T-helper 17 cell (primary cell): ENCODE measurements around the gene IGFBP7. TPM values are rescaled to one million over a fixed set of nuclear protein-coding genes. Genes with fewer than 3 reads are reported as not detected.

Experiments used
- ATAC-seq: fragments of 150-1000 bp; cut with Tn5 transposase; 2 replicates; pipeline ENCODE4 v1.10.0; 2021; ENCODE audit warnings: mild to moderate bottlenecking, moderate library complexity
- DNase-seq, 3 donors: peaks; one replicate each; pipeline versions ENCODE4 v3.0.0 to v3.0.0-alpha.2; 2020 to 2021
- H3K9me3 ChIP-seq: one replicate; pipeline ENCODE4 v1.7.0; 2013; ENCODE audit warnings: low read length, mild to moderate bottlenecking; ENCODE audit not compliant: control insufficient read depth, poor library complexity, severe bottlenecking
- H3K27ac Mint-ChIP-seq: one replicate; pipeline ENCODE4 v1.8.0; 2022; ENCODE audit warnings: mild to moderate bottlenecking, moderate library complexity, mixed read lengths
- H3K27me3 Mint-ChIP-seq: one replicate; pipeline ENCODE4 v1.8.0; 2022; ENCODE audit warnings: mixed read lengths
- H3K36me3 Mint-ChIP-seq: one replicate; pipeline ENCODE4 v1.8.0; 2022; ENCODE audit warnings: low read depth, mixed read lengths
- H3K4me1 Mint-ChIP-seq: one replicate; pipeline ENCODE4 v1.8.0; 2022; ENCODE audit warnings: mild to moderate bottlenecking, mixed read lengths
- H3K4me3 Mint-ChIP-seq: one replicate; pipeline ENCODE4 v1.8.0; 2022; ENCODE audit warnings: mild to moderate bottlenecking, moderate library complexity, mixed read lengths
- total RNA-seq, 4 donors: library from RNA in 2 of 4; stranded (reverse) in 2 of 4; gene quantifications; one replicate each; pipeline ENCODE4 v1.2.3 and lab custom pipeline; 2022 to 2026

The IGFBP7 gene
- total RNA-seq, 2 donors from 2014 or later = 0.22 to 0.37 TPM

GRCh38 chr4:57122959-57123358, 12.8 kb upstream of the IGFBP7 start:
- DNase-seq (no peak), ATAC-seq (no peak)
- H3K27ac Mint-ChIP-seq = no peak overlapping the region
- peaks cover 16% of the 10 kb centered on the region for H3K27me3 Mint-ChIP-seq
- no peaks in the 10 kb centered on the region for H3K9me3 ChIP-seq
- H3K4me3 Mint-ChIP-seq = no peak overlapping the region
- H3K4me1 Mint-ChIP-seq = no peaks in the 10 kb centered on the region
- H3K36me3 Mint-ChIP-seq = no peaks in the 10 kb centered on the region

- H3K36me3 Mint-ChIP-seq = no peaks in the 10 kb centered on the region
- no peak for DNase-seq
- no peaks in the 10 kb centered on the region for H3K4me1 Mint-ChIP-seq
- no peak overlapping the region for H3K27ac Mint-ChIP-seq
- no peaks in the 10 kb centered on the region for H3K9me3 ChIP-seq
- ATAC-seq = no peak
- H3K27me3 Mint-ChIP-seq = peaks cover 41% of the 10 kb centered on the region
- H3K4me3 Mint-ChIP-seq = no peak overlapping the region
These were observed 9.0 kb upstream of the IGFBP7 start for GRCh38 chr4:57119054-57119651.

DNA sequence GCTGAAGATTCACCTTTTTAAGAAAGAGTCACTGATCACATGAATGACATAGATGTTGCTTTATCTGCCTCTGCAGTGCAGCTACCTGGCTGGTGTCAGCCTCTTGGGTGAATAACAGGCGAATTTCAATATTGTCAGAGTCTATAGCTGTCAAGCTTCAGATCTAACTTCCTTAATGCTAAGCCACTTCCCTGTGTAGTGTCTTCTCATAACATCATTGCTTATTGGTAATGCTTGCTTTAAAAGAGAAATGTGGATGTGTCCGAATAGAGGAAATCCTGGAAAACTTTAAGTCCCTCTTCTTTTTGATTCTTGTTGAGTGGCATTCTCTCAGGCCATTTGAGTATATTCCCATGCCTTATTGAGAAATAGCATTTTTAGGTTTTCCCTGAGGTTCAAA, 7.3 kb upstream of the IGFBP7 start:
- H3K27ac Mint-ChIP-seq = no peak overlapping the region
- ATAC-seq = no peak
- peaks cover 54% of the 10 kb centered on the region for H3K27me3 Mint-ChIP-seq
- DNase-seq = no peak
- H3K4me3 Mint-ChIP-seq = no peak overlapping the region
- no peaks in the 10 kb centered on the region for H3K9me3 ChIP-seq
- H3K36me3 Mint-ChIP-seq = no peaks in the 10 kb centered on the region
- no peaks in the 10 kb centered on the region for H3K4me1 Mint-ChIP-seq

DNA sequence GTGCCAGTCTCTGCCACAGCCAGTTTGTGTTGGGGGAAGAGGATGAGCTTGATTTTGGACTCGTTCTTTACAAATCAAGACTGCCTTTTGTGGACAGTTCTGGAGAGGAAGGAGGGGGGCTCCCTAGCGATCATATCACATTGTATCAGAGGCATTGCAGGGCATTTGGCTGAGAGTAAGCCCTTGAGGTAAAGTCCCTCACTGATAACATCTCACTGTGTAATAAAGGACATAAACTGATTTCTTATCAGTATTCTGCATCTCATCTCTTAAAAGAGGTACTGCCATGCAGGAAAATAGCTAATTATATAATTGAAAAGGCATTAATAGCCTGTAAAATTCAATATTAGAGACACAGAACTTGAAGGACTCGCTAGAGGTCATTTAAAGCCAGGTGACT, 6.1 kb upstream of the IGFBP7 start:
- Mint-ChIP-seq H3K4me1 (peaks cover 4% of the 10 kb centered on the region), H3K27ac (no peak overlapping the region), H3K36me3 (peaks cover under 1% of the 10 kb centered on the region), H3K27me3 (peaks cover 63% of the 10 kb centered on the region), H3K4me3 (no peak overlapping the region)
- DNase-seq = no peak
- H3K9me3 ChIP-seq = no peaks in the 10 kb centered on the region
- no peak for ATAC-seq

- Mint-ChIP-seq H3K4me3 (no peak overlapping the region), H3K4me1 (peaks cover 11% of the 10 kb centered on the region), H3K27me3 (peaks cover 71% of the 10 kb centered on the region), H3K27ac (no peak overlapping the region), H3K36me3 (peaks cover 7% of the 10 kb centered on the region)
- H3K9me3 ChIP-seq = no peaks in the 10 kb centered on the region
- no peak for DNase-seq
- ATAC-seq = no peak
These were observed 4.8 kb upstream of the IGFBP7 start for GRCh38 chr4:57114973-57115372.

DNA sequence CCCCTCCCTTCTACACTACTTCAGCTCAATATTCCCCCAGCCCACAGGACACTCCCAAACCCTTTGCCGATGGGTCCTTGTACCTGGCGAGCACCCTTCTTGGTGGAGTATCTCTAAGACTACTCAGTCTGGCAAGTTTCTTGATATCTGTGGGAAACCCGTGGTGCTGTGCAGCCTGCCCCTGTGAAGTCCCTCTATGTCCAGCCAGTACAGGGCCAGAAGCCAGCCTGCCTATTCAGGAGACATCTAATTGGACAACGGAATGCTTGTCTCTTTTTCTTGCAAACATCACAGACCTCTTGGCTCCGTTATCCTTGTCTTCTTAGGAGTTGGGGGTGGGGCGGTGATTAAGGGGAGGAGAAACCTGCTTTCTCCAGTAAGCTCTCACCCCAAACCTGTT, 3.7 kb upstream of the IGFBP7 start:
- H3K36me3 Mint-ChIP-seq = peaks cover 7% of the 10 kb centered on the region
- no peak overlapping the region for H3K4me3 Mint-ChIP-seq
- peaks cover 13% of the 10 kb centered on the region for H3K4me1 Mint-ChIP-seq
- H3K9me3 ChIP-seq = no peaks in the 10 kb centered on the region
- H3K27ac Mint-ChIP-seq = no peak overlapping the region
- ATAC-seq = no peak
- DNase-seq = no peak
- peaks cover 66% of the 10 kb centered on the region for H3K27me3 Mint-ChIP-seq

GRCh38 chr4:57110640-57111511, 691 bp upstream of the IGFBP7 start:
- ATAC-seq = peak; percentile 27
- Mint-ChIP-seq H3K4me3 (peak overlapping the region; percentile 93), H3K4me1 (peaks cover 13% of the 10 kb centered on the region), H3K36me3 (peaks cover 10% of the 10 kb centered on the region), H3K27me3 (peaks cover 78% of the 10 kb centered on the region), H3K27ac (no peak overlapping the region)
- no peak for DNase-seq
- H3K9me3 ChIP-seq = no peaks in the 10 kb centered on the region

DNA sequence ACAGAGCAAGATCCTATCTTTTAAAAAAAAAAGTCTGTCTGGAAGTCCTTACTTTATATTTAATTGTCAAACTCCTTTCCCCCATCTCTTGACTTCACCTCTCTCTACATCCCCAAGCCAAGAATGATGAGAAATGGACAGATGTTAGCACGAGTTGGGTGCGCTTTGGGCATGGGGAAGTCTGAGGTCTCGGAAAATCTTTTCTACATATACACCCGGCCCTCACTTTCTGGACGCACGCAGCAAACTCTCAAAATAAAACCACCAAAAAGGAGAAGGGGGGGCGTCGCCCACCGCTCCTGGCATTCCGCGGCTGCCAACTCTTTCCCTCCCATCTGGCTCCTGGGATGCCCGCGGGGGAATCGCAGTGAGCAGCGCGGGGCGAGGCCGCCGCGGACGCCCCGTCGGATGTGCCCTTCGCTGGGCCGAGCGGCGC, 756 bp downstream of the IGFBP7 start:
- Mint-ChIP-seq H3K36me3 (peaks cover 10% of the 10 kb centered on the region), H3K27ac (no peak overlapping the region), H3K27me3 (peaks cover 80% of the 10 kb centered on the region), H3K4me1 (peaks cover 13% of the 10 kb centered on the region), H3K4me3 (peak overlapping the region; percentile 72)
- ATAC-seq (no peak), DNase-seq (no peak)
- H3K9me3 ChIP-seq = no peaks in the 10 kb centered on the region

DNA sequence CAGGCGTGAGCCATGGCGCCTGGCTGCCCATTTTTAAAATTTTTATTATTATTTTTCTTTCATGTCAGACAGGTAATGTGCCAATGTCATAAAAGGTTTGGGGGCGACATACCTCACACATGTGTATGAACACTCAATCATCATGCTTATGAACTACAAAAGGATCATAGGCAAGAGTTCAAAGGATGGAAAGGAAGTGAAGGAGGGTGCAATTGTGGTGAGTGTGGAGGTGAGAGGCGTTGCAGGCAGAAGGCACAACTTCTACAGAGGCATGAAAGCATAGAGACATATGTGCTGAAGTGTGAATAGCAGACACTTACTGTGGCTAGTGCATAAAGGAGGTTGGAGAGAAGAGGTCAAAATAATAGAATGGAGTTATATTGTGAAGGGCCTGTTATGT, 4.0 kb downstream of the IGFBP7 start:
- peaks cover 9% of the 10 kb centered on the region for H3K36me3 Mint-ChIP-seq
- ATAC-seq = no peak
- no peak overlapping the region for H3K27ac Mint-ChIP-seq
- peaks cover 52% of the 10 kb centered on the region for H3K27me3 Mint-ChIP-seq
- peaks cover 9% of the 10 kb centered on the region for H3K4me1 Mint-ChIP-seq
- H3K4me3 Mint-ChIP-seq = no peak overlapping the region
- DNase-seq = no peak
- H3K9me3 ChIP-seq = no peaks in the 10 kb centered on the region

DNA sequence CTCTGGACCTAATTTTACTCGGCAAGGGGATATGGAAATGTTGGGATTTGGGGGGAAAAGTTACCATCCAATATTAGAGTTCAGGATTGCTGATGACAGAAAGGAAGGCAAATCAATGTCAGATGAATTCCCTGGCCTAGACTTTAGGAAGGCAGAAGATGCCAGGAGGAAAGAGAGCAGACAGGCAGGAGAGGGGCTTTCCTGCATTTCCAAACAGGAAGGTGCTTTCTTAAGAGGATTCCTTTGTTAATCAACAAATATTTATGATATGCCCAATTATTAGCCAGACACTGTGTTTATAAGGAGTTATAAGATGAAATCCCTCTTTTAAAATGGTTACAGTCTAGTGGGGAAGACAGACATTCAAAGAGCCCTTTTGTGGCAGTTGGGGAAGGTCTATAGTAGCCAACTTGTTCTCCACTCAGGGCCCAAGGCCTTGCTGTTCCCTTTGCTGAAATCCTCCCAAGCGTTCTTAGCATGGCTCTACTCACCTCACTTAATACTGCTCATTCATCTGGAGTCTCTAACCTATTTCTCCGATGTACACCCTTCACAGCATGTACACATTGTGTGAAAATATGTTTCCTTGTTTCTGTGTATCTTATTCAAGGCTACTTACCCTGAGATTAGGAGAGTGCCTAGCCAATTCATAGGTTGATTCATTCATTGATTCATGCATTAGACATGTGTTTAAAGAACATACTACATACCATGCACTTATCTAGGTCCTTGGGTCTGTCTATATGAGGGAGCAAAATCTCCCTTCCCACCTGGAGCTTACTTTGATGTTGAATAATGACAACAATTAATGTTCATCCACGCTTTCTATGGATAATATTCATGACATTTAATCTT, 5.3 kb downstream of the IGFBP7 start:
- peaks cover 44% of the 10 kb centered on the region for H3K27me3 Mint-ChIP-seq

GRCh38 chr4:57103051-57103450, 7.1 kb downstream of the IGFBP7 start:
- ATAC-seq = no peak
- no peaks in the 10 kb centered on the region for H3K9me3 ChIP-seq
- Mint-ChIP-seq H3K27me3 (peaks cover 31% of the 10 kb centered on the region), H3K4me1 (no peaks in the 10 kb centered on the region), H3K36me3 (peaks cover 3% of the 10 kb centered on the region), H3K27ac (no peak overlapping the region), H3K4me3 (no peak overlapping the region)
- no peak for DNase-seq

More for the DNA sequence above, 5.3 kb downstream of the IGFBP7 start:
- Mint-ChIP-seq H3K4me3 (no peak overlapping the region), H3K4me1 (peaks cover 2% of the 10 kb centered on the region), H3K36me3 (peaks cover 3% of the 10 kb centered on the region), H3K27ac (no peak overlapping the region)
- ATAC-seq (no peak), DNase-seq (no peak)
- no peaks in the 10 kb centered on the region for H3K9me3 ChIP-seq

GRCh38 chr4:57102050-57102624, 8.0 kb downstream of the IGFBP7 start:
- Mint-ChIP-seq H3K4me1 (no peaks in the 10 kb centered on the region), H3K36me3 (peaks cover 3% of the 10 kb centered on the region), H3K27me3 (peaks cover 23% of the 10 kb centered on the region), H3K4me3 (no peak overlapping the region), H3K27ac (no peak overlapping the region)
- ATAC-seq (no peak), DNase-seq (no peak)
- H3K9me3 ChIP-seq = no peaks in the 10 kb centered on the region
